ENCODE data around the gene CD300LF.

DNA sequence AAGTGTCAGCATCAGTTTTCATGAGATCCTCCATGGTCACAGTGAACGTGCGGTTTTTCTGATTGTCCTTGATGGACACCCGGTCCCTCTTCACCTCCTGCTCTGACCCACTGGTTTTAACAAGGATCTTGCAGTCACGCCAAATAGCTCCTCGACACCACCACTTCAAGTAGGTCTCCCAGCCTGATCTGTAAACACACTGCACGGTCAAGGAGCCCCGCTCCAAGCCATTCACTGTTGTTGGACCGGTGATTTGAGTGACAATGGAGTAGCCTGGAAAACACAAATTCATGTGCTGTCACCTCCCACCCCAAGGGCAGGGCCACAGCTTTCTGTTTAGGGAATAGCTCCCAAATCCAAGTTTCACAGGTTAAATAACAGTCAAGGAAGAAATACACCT lies 8.2 kb downstream of the CD300LF start:
- TF ChIP-seq NR1H2 (CRISPR knock-in tag; IDR thresholded peaks at IDR 0.05) (no peak), ZNF740 (CRISPR knock-in tag; IDR thresholded peaks at IDR 0.05) (no peak), ZNF740 (tag; IDR thresholded peaks at IDR 0.05) (no peak), EP300 (IDR thresholded peaks at IDR 0.05; ENCODE audit: low read length) (no peak), SP1 (CRISPR knock-in tag; IDR thresholded peaks at IDR 0.05) (no peak), MAFK (IDR thresholded peaks at IDR 0.05; ENCODE audit: low read length) (no peak), CBX2 (IDR thresholded peaks at IDR 0.05; ENCODE audit: insufficient read depth, low read length, poor library complexity, severe bottlenecking) (no peak), MEF2D (tag; conservative IDR thresholded peaks at IDR 0.05; ENCODE audit: low read depth) (no peak), RBM39 (optimal IDR thresholded peaks at IDR 0.05; ENCODE audit: low read depth, low read length) (no peak)

All from K562 (cell line).